SIG-M5 treated with dmso at 0.1 percent for 504 hours (cell line): ENCODE data around the gene FXYD5.
A peak's percentile ranks its signal among the peaks of the same experiment; 100 is the strongest.

Source experiments
- DNase-seq: peaks from one replicate; lab custom pipeline; 2025; ENCODE audit not compliant: unreplicated experiment; lab: John Stamatoyannopoulos, UW

Gene FXYD5, protein sequence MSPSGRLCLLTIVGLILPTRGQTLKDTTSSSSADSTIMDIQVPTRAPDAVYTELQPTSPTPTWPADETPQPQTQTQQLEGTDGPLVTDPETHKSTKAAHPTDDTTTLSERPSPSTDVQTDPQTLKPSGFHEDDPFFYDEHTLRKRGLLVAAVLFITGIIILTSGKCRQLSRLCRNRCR

DNA sequence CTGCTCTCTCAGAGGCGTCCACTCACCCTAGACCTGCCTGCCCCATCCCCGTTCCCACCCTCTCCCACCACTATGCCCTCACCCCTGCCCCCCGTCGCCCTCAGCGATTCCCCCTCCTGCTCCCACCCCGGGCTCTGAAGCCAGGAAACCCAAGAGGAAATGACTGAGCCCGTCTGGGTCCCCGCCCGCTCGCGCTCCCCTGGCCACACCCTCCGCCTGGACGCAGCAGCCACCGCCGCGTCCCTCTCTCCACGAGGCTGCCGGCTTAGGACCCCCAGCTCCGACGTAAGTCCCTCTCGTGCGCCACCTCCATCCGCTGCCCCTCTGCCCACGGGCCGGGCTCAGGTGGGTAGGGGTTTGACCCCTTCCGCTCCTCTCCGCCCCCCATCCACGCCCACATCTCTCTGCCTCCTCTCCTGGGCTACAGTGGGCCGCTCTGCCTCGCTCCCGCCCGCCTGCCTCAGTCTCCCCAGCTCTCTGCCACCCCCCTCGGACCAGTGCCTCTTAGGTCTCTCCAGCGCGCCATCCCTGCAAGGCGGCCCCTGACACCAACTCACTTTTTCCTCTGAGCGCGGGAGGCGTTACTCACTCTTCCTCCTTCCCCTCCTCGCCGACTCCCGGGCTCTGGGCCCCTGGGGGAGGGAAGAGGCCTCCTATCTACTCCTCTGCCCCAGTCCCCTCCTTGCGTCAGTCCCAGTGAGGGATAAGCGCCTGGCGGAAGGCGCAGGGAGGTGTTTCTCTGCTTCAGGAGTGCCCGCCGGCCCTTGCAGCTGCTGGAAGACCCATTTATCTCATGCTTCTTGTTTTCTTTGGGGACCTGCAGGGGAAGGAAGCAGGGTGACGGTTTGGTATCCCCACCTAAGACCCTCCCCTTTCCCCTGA lies at the start of gene FXYD5:
Gene FXYD5, plus strand, starts transcription at position 211 of the 882 bp plus-strand sequence. CDS start 816 bp downstream, outside the sequence.
- DNase-seq: peak; percentile 82

DNA sequence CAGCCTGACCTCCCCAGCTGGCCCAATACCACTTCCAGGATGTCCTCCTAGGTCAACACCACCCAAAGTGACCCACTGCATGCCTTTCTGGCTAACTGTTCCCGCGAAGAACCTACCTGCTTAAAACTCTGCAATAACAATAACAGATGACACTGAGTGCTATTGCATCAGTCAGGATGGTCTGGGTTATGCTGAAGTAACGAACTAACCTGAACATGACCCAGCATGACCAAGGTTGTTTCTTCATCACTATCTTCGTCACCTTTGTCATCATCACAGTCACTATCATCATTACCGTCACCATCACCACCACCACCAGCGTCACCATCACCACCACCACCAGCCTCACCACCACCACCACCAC lies 49.5 kb upstream of the FXYD5 start:
- DNase-seq: no peak

DNA sequence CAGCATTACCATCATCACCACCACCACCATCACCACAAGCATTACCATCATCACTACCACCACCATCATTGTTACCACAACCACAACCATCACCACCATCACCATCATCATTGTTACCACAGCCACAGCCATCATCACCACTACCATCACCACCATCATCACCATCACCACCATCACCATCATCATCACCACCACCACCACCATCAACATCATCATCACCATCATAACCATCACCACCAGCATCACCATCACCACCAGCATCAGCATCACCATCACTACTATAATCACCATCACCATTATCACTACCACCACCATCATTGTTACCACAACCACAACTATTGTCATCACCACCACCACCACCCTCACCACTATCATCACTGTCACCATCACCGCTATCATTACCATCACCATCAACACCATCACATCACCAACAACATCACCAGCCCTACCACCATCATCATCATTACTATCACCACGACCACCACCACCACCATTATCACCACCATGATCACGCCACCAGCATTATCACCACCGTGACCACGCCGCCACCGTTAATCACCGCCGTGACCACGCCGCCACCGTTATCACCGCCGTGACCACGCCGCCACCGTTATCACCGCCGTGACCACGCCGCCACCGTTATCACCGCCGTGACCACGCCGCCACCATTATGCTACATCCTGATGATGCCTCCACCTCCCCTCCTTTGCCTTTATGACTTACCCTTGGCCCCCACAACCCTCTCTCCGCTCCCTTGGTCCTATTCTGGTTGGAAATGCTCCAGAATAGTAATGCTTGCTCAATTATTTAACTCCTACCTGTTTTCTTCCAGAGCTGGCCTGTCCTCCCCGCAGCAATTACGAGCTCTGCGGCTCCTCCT lies 48.9 kb upstream of the FXYD5 start:
- DNase-seq: no peak

DNA sequence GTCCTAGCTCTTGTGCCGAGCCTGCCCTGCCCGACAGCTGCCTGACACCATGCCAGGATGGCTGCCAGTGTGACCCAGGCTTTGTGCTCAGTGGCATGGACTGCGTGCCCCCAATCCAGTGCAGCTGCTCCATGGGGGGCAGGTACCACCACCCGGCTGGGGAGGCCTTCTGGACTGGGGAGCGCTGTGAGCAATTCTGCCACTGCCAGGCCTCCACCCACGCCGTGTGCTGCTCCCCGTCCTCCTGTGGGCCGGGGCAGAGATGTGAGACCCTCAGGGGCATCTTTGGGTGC lies 48.3 kb upstream of the FXYD5 start:
- DNase-seq: no peak

DNA sequence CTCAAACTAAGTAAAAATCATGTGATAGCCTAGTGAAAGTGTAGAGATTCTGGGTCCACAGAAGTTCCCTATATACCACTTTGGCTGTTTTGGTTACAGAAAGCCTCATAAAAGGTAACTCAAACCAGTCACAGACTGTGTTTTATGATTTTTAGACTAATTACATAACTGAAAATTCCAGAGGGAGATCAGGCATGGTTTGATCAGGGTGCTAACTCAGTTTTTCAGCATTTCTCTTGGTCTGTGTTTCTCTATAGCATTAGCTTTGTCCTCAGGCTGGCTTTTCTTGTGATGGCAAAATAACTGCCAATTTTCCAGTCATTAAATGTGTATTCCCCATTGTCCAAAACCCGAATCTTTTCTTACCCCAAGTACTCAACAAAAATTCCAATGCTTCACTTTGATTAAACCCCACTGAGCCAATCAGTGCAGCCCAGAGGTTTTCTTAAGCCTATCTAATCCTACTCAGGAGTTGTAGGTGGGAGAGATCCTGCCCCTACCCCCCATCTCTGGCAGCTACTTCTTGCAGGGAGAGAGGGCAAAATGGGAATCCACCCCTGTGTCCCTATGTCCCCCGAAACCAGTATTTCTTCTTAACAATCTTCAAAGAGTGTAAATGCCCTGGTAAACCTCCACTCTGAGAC lies 47.5 kb upstream of the FXYD5 start:
- no peak for DNase-seq

DNA sequence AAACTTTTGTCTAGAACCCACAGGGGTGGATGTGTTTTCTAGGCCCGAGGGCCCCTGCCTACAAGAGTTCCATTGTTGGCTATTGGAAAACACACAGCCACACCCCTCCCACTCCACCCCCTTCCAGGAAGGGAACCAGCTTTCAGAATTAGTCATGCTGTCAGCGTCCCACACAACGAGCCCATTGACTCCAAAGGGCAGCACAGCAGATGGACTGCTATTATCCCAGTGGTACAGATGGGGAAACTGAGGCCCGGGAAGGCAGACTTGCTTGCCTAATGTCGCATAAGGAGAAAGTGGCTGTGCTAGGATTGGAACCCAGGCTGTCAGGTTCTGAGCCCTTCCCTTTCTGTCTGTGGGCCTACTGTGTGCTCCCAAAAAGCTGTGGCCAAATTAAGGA lies 47.0 kb upstream of the FXYD5 start:
- DNase-seq: no peak

DNA sequence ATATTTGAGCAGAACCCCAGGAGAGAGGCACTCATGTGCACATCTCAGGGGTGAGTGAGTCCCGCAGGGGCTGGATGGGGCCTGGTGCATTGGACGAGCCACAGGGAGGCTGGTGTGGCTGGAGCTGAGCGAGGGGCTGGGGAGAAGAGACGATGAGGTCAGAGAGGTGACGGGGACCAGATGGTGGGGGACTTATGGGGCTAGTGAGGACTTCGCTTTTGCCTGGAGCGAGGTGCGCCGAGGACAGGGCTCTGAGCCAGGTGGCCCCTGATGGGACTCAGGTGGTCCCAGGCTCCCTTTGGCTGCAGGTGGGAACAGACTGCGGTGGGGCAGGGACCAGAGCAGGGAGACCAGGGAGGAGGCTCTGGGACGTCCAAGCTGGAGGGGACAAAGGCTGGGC lies 45.8 kb upstream of the FXYD5 start:
- DNase-seq: no peak

DNA sequence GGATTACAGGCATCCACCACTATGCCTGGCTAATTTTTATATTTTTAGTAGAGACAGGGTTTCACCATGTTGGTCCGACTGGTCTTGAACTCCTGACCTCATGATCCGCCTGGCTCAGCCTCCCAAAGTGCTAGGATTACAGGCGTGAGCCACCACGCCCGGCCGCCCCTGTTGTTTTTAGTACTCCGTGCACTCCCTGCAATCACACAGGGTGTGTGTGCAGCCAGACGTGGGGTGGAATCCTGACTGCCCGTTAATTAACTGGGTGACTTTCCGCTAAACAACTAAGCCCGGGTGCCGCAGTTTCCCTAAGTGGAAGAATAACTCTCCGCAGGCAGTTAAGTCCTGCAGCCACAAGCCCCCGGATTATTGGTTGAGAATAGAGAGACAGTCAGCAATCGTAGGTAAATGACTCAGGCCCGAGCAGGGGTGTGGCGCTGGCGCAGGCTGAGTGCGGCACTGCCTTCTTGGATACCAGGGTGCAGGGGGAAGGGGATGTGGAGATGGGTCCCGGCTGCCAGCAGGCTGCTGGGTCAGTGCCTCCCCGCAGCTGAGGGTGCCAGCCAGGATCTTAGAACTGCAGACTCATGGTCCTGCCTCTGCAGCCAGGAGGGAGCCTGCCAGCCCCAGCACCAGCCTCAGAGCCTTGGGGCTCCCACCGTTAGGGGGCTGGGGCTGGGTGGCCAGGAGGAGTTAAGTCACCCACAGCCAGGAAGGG lies 45.0 kb upstream of the FXYD5 start:
- DNase-seq: no peak

DNA sequence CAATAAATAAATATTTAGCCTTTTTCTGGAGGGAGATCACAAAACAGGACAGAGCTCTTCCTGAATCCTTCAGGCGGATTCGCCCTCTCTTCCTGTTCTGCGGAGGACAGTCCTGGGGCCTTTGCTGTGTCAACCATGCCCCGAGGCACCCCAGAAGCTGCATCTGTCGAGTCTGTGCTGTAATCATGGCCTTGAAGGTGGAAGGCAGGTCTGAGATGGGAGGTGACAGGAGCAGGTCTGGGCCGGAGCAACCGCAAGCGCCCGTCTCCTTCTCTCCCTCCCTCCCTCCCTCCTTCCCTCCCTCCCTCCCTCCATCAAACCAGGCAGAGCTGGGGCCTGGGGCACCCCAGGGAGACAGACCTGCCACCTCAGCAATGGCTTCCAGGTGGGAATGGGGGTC lies 43.6 kb upstream of the FXYD5 start:
- no peak for DNase-seq

DNA sequence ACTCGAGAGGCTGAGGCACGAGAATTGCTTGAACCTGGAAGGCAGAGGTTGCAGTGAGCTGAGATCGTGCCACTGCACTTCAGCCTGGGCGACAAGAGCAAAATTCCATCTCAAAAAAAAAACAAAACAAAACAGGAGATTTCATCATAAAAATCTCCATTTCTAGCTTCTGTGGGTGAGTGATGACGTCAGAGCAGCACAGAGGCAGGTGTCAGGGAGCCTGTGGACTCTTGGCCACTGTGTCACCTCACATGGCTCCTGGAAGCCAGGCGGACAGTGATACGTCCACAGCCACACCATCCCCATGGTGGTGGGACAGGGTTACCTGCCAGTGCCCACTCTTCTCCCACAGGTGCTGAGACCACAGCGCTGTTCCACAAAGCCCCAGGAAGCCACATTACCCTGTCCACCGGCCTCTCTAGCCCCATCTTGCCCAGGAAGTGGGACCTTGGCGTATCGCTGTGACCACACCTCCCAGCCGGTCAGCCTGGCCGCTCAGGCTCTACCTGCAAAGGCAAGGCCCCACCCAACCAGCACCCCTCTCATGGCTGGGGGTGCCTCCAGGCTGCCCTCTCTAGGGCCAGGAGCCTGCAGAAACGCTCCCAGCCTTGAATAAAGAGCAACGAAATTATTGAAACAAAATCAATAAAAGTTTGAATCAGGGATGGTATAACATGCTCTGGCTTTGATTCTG lies 41.4 kb upstream of the FXYD5 start:
- DNase-seq: no peak

DNA sequence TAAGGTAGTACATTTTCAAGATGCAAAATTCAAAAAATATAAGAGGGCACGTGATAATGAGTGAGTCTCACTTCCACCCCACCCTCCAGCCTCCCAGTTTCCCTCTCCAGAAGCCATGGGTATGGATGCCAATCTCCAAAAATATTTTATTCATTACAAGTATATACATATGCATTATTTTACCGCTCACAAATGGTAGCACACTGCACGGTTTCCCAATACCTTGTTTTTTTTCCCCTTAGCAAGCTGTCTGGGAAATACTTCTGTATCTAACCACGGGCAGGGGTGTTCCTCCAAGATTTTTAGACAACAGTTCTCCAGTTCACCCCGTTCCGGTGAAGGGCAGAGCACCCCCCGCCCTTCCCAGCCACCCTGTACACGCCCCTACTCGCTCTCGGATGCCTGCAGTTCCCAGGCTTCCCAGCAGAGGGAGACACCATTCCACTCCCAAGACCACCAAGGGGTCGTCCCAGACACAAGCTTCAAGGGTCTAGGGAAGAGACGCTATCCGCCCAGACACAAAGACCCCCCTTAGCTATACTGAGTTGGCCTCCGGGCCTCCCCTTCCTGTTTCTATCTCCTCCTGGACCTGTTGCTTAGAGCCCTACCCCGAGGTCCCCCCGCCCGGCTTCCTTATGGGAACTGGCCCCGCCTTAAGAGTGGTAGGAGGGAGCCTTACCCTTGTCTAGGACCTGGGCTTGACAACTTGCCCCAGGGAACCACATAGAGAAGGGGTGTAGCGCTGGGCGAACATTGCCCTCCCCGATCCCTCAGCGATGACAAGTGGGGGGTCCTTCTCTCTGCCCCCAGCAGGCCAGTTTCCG lies 40.0 kb upstream of the FXYD5 start:
- DNase-seq: peak; percentile 39

DNA sequence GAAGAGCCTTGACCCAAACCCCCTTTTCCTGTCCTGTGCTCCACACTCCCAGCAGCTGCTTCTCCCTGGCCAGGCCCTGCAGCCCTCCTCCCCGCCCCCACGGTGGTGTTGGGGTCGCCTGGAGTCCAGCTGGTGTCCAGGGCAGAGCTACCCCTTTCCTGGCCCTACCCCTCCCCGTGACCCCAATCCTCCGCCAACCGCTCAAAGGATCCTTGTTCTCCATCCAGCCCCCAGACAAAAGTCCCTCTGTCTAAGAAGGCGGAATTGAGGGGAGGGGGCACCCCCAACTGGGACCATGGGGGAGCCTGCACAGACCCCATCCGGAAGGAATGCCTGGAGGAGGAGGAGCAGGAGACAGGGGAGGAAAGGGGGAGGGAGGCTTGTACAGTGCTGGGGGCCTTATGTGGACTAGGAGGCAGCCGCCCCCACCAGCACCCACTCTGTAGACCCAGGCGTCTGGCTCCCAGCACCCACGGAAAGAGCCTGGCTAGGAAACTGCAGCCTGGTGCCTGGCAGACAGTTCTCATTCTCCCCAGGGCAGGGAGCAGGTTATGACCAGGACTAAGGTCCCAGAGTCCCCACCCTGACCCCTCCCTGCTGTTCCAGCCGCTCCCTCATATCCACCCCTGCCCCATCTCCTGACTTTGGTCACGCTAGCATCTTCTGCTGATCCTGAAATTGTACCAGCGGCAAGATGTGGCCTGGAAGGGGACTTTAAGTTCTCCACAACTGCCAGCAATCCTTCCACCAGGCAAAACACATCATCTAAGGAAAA lies 39.2 kb upstream of the FXYD5 start, which contains the start of gene FXYD3:
Gene FXYD3, plus strand, starts transcription at position 647 of the 775 bp plus-strand sequence. CDS start 3,554 bp downstream, outside the sequence.
- no peak for DNase-seq

DNA sequence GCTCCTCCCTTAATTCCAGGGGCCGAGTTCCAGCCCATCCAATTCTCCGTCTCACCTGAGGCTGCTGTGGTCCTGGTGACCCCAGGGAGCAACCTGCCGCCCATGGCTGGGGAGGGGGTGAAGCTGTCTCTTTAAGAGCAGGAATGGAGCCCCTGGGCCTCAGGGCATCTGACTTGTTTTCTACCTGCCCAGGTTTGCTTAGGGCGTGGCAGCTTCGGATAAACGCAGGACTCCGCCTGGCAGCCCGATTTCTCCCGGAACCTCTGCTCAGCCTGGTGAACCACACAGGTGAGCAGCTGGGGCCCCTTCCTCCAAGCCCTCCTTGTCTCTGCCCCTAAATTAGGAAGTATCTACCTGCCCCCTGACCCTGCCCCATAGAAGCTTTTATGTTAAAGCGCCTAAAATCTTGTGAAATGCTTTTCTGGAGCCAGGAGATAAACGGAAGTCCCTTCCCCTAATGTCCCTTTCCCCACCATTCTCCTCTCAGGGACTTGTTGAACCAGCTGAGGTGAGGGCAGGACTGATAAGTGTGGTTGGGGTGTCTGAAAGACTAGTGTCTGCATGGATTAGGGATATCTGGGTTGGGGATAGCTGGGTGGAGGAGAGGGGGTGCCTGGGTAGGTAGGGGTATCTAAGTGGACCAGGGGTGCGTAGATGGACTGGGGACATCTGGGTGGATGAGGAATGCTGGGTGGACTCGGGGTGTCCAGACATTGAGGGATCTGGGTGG lies 38.3 kb upstream of the FXYD5 start:
- DNase-seq: peak; percentile 7

DNA sequence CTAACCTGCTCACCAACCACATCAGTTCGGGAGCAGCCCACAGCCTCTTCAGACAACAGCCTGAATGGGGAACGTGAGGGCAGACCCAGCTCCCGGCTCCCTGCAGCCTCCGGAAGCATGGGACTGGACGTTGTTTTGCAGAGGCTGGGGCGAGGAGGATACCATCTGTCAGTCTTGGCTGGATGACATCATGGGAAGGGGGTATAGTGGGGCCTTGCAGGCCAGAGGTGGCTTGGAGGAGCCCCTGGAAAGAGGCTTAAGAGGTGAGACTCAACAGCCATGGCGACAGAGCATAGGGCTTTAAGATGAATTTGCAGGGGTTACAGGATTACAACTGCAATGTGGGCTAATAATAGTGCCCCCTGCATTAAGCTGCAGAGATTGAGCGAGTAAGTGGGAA lies 37.4 kb upstream of the FXYD5 start:
- no peak for DNase-seq

DNA sequence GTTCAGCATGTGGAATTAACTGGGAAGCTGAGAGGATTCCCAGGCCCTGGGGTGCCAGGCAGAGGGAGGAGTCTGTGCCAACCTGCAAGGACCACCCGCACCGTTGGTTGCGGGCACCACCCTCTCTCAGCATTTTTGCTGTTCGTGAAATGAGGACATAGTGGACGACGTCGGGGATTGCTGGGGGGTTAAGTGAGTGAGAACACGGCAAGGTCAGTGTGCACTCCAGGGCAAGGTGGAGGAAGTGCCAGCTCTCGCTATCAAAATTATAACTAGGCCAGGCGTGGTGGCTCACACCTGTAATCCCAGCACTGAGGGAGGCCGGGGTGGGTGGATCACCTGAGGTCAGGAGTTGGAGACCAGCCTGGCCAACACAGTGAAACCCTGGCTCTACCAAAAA lies 36.7 kb upstream of the FXYD5 start:
- DNase-seq: no peak

DNA sequence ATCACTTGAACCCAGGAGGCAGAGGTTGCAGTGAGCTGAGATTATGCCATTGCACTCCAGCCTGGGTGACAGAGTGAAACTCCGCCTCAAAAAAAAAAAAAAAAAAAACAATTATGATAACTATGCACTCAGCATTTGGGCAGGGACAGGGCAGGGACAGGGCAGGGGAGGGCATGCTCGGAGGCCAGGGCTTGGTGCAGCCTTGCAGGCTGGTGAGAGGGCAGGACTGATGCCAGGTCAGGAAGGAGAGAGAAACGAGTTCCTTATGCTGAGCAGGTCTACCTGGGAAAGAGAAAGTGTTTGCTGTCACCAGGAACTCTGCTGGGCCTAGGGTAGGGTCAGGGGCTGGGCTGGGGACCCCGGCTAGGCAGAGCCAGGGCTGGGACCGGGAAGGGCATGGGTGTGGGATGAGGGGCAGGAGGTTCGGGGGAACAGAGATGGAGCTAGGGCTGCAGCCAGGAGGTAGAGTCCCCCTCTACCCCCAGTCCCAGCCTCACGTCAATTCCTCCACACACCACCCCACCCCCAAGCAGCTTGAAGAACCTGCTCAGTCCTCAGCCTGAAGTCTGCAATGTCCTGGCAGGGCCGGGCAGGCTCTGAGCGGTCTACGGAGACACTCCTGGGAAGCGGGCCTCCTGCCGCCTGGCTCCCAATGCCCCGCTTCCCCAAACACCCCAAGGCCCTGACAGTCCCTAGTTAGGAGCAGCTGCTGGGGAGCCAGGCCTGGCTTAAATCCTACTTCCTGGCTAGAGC lies 36.1 kb upstream of the FXYD5 start:
- no peak for DNase-seq

DNA sequence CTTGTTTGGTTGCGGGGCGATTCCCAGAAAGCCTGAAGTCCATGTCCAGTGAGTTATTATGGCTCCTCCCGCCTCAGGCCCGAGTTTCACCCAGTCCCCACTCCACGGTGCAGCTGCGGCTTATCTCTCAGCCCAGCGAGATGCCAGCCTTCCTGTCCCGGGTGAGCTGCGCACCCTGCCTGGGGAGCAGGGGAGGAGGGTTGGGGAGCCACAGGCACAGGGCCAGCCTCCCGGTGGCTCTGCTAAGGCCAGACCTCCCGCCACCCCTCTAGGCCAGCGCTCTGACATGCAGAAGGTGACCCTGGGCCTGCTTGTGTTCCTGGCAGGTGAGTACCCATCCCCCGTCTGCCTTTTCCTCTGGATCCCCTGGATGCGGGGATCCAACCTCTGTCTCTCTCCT lies 35.4 kb upstream of the FXYD5 start:
- DNase-seq: no peak
